NT2/D1 (cell line): ENCODE results near the gene CCL11.

Experiments
- DNase-seq: peaks from one replicate; pipeline ENCODE4 v3.0.0-alpha.2; 2011; ENCODE audit warnings: low read depth, low spot score
- H3K27me3 ChIP-seq: 2 replicates; pipeline ENCODE4 v1.6.0; 2011; ENCODE audit warnings: mild to moderate bottlenecking; ENCODE audit not compliant: insufficient read length, insufficient read depth
- H3K36me3 ChIP-seq: 2 replicates; pipeline ENCODE4 v1.6.1; 2011; ENCODE audit warnings: mild to moderate bottlenecking, low read length, mixed read lengths; ENCODE audit not compliant: insufficient read depth, insufficient read length
- H3K4me1 ChIP-seq: 2 replicates; pipeline ENCODE4 v1.5.1; 2011; ENCODE audit not compliant: insufficient read depth, insufficient read length
- H3K4me3 ChIP-seq: 2 replicates; pipeline ENCODE4 v1.5.1; 2011; ENCODE audit warnings: low read depth; ENCODE audit not compliant: insufficient read length
- H3K9ac ChIP-seq: 2 replicates; pipeline ENCODE4 v1.6.0; 2011; ENCODE audit warnings: low read depth; ENCODE audit not compliant: insufficient read length
- H3K9me3 ChIP-seq: 2 replicates; pipeline ENCODE4 v1.5.1; 2011; ENCODE audit warnings: mild to moderate bottlenecking, low read length; ENCODE audit not compliant: insufficient read depth
- SUZ12 ChIP-seq: IDR thresholded peaks from 2 replicates; pipeline ENCODE4 v1.6.1; 2011; ENCODE audit not compliant: insufficient read length, insufficient read depth; ENCODE audit errors: extremely low read depth
- YY1 ChIP-seq: IDR thresholded peaks from 2 replicates; pipeline ENCODE4 v1.6.1; 2011; ENCODE audit not compliant: insufficient read length, insufficient read depth
- ZNF274 ChIP-seq: IDR thresholded peaks from 2 replicates; pipeline ENCODE4 v1.6.1; 2011; ENCODE audit warnings: mild to moderate bottlenecking, low read depth, low read length

Gene CCL11

DNA sequence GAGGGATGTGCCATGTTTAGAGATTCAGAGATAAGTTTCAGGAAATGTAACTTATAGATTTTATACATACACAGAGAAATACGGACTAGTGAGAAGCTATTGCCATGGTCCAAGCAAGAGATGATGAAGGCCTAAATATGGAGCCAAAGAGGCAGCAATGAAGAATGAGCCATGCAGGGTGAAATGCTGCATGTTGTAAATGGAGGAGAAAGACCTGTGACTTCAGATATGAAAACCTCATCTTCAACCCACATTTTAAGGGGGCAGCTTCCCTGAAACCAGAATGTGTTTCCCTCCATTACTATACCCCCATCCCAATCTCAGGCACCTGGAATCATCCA, 27.6 kb upstream of the CCL11 start:
- peaks cover 2% of the 10 kb centered on the region for H3K4me1 ChIP-seq
- TF ChIP-seq ZNF274 (no peak), YY1 (no peak), SUZ12 (no peak)
- no peak overlapping the region for H3K4me3 ChIP-seq
- no peak overlapping the region for H3K9ac ChIP-seq
- no peaks in the 10 kb centered on the region for H3K27me3 ChIP-seq
- H3K36me3 ChIP-seq = peaks cover 11% of the 10 kb centered on the region
- DNase-seq = no peak
- no peaks in the 10 kb centered on the region for H3K9me3 ChIP-seq

DNA sequence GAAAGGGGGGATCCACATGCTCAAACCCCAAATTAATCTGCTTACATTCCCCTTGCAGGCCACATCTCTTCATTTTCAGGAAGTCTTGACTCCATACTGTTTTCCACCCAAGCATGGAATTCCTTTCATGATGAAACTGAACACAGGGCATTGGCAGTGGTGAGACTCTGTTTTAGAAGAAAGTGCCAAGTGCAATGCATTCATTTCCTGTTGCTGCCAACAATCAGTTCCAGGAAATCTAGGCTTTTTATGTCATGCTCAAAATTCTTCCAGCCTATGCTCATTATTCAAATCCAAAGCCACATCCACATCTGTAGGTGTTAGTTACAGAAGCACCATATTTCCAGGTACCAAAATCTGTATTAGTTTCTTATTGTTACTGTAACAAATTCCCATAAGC, 26.4 kb upstream of the CCL11 start:
- TF ChIP-seq SUZ12 (no peak), ZNF274 (no peak), YY1 (no peak)
- Histone ChIP-seq H3K27me3 (no peaks in the 10 kb centered on the region), H3K4me1 (peaks cover 2% of the 10 kb centered on the region), H3K9ac (no peak overlapping the region), H3K4me3 (no peak overlapping the region), H3K36me3 (peaks cover 11% of the 10 kb centered on the region), H3K9me3 (no peaks in the 10 kb centered on the region)
- DNase-seq = no peak

DNA sequence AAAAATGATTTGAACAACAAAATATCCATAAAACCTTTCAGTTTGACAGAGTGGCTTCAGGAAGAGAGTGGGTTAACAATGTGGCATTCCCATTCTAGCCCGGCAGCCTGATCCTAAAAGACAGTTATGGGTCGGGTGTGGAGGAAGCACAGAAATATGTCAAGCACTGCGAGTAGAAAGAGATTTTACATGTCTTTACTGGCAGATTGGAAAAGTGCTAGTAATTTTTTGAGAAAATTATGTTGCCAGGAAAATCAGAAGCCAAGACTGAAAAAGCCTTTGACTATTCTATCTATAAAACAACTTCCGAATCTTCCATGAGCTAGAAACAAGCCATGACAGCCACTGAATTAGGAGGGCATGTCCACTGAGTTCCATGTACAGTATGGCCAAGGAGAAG, 24.7 kb upstream of the CCL11 start:
- no peaks in the 10 kb centered on the region for H3K27me3 ChIP-seq
- H3K4me3 ChIP-seq = no peak overlapping the region
- peaks cover 11% of the 10 kb centered on the region for H3K36me3 ChIP-seq
- H3K9ac ChIP-seq = no peak overlapping the region
- no peaks in the 10 kb centered on the region for H3K4me1 ChIP-seq
- H3K9me3 ChIP-seq = no peaks in the 10 kb centered on the region
- no peak for DNase-seq
- TF ChIP-seq SUZ12 (no peak), ZNF274 (no peak), YY1 (no peak)

DNA sequence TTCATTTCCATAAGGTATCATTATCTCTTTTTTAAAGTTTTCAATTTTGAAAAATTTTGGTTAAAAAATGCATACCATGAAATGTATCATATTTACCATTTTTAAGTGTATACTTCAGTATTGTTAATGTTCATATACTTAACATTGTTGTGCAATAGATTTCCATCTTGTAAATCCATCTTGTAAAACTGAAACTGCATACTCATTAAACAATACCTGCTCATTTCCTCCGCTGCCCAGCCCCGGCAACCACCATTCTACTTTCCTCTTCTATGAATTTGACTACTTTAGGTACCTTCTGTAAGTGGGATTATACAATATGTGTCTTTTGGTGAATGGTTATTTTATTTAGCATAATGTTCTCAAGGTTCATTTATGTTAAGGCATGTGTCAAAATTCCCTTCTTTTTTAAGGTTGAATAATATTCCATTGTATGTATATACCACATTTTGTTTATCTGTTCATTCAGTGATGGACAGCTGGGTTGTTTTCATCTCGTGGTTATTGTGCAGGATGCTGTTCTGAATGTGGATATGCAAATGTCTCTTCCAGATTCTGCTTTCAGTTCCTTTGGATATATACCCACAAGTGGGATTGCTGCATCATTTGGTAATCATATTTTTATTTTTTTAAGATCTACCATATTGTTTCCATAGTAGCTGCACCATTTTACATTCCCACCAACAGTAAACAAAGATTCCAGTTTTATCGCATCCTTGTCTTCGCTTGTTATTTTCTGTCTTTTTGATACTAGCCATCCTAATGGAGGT, 23.8 kb upstream of the CCL11 start:
- Histone ChIP-seq H3K4me1 (no peaks in the 10 kb centered on the region), H3K27me3 (no peaks in the 10 kb centered on the region), H3K9me3 (no peaks in the 10 kb centered on the region), H3K36me3 (peaks cover 4% of the 10 kb centered on the region), H3K9ac (no peak overlapping the region), H3K4me3 (no peak overlapping the region)
- no peak for DNase-seq
- TF ChIP-seq ZNF274 = no peak
- no peak for TF ChIP-seq SUZ12
- TF ChIP-seq YY1 = no peak

DNA sequence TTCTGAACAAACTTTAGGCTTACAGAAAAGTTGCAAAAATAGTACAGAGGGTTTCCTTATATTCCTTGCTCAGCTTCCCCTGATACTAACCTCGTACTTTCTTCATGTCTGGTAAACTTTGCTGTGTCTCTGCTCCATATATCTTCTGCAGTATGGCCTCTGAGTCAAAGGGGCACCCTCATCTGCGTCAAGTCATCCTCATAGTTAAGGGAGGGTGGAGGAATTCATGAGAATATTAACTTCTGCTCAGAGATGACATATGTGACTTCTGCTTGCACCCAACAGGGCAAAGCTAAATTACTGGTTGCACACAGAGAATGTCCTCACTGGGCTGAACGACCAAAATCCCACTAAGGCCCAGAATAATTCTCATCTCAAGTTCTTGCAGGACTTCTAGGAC, 19.8 kb upstream of the CCL11 start:
- DNase-seq = no peak
- Histone ChIP-seq H3K27me3 (no peaks in the 10 kb centered on the region), H3K9me3 (no peaks in the 10 kb centered on the region), H3K4me3 (no peak overlapping the region), H3K9ac (no peak overlapping the region), H3K4me1 (no peaks in the 10 kb centered on the region), H3K36me3 (no peaks in the 10 kb centered on the region)
- TF ChIP-seq SUZ12 (no peak), ZNF274 (no peak), YY1 (no peak)

DNA sequence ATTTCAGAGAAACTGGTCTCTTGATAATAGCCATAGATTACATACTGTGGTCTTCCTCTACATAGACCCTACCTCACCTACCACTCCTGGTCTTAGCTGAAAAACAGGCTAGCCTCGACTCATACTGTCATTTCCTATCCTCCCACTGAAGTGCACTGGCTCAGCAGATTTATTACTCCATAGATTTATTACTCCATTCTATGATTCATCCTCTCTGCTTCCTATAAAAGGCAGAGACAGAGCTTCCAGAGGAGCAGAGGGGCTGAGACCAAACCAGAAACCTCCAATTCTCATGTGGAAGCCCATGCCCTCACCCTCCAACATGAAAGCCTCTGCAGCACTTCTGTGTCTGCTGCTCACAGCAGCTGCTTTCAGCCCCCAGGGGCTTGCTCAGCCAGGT, 15.6 kb upstream of the CCL11 start, which contains the start of gene CCL7:
Gene CCL7 (plus strand): TSS at position 253 of the 400 bp plus-strand sequence. CDS start 70 bp downstream, at position 323.
- Histone ChIP-seq H3K9ac (no peak within 1 kb of the TSS), H3K36me3 (no peaks in the 10 kb centered on the region), H3K4me3 (no peak within 1 kb of the TSS), H3K4me1 (no peaks in the 10 kb centered on the region), H3K27me3 (no peaks in the 10 kb centered on the region), H3K9me3 (no peaks in the 10 kb centered on the region)
- no peak for DNase-seq
- TF ChIP-seq YY1 (no peak), ZNF274 (no peak), SUZ12 (no peak)

DNA sequence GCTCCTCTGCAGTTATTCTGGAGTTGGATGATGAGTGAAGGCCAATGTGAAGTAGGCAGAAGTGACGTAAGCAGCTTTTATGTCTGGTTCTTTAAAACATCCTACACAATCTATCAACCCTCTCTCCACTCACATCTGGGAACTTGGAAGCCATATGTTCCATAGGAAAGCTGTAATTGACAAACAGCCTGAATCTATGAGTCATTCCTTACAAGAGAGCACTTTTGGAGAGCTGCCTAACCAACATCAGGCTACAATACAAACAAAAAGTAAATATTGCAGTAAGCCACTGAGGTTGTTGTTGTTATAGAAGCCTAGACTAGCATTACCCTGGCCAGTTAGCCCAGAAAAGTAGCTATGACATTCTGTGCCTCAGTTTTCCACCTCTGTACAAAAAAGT, 9.7 kb upstream of the CCL11 start:
- Histone ChIP-seq H3K4me1 (no peaks in the 10 kb centered on the region), H3K4me3 (no peak overlapping the region), H3K9ac (no peak overlapping the region), H3K9me3 (no peaks in the 10 kb centered on the region), H3K27me3 (no peaks in the 10 kb centered on the region), H3K36me3 (no peaks in the 10 kb centered on the region)
- DNase-seq = no peak
- TF ChIP-seq SUZ12 (no peak), YY1 (no peak), ZNF274 (no peak)

DNA sequence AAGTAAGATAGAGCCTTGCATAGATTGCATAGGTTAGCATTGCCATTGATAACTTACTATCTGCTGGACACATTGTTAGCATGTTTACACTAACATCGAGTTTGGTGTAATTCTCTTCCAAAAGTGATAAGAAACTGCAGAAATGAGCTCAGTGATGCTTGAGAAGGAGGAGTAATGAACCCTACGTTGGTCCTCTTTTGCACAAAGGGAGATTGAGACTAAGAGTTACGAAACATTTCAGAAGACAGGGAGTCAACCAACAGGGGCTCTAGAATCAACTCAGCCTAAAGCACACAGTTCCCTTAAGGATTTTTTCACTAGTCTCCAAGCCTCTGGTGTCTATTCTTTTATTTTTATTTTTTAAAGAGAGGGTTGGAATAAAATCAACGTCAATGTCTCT, 8.7 kb upstream of the CCL11 start:
- no peaks in the 10 kb centered on the region for H3K27me3 ChIP-seq
- no peaks in the 10 kb centered on the region for H3K4me1 ChIP-seq
- H3K9ac ChIP-seq = no peak overlapping the region
- H3K4me3 ChIP-seq = no peak overlapping the region
- no peak for DNase-seq
- TF ChIP-seq ZNF274 (no peak), SUZ12 (no peak), YY1 (no peak)
- no peaks in the 10 kb centered on the region for H3K36me3 ChIP-seq
- no peaks in the 10 kb centered on the region for H3K9me3 ChIP-seq
